ENCODE results near the gene PRRG2. TPM values are rescaled to one million over a fixed set of nuclear protein-coding genes. Genes with fewer than 3 reads are reported as not detected.

The PRRG2 gene
- 0.41 TPM for total RNA-seq

- FAIRE-seq (no peak), DNase-seq (ENCODE audit: low spot score in 2 of 2) (no peak)
These were observed at the start of gene PRRG2 for GRCh38 chr19:49581007-49581508. TSS of gene PRRG2 (plus strand) at chr19:49581316. CDS start at chr19:49583220, 1,904 bp downstream.

- FAIRE-seq (no peak), DNase-seq (ENCODE audit: low spot score in 2 of 2) (peak; percentile 64 to 83)
These were observed 47.3 kb upstream of the PRRG2 start for GRCh38 chr19:49533551-49534488.

GRCh38 chr19:49534632-49535385 lies 46.3 kb upstream of the PRRG2 start:
- FAIRE-seq (no peak), DNase-seq (ENCODE audit: low spot score in 2 of 2) (no peak)

- no peak for FAIRE-seq
- no peak for DNase-seq (ENCODE audit: low spot score in 2 of 2)
These were observed 44.1 kb upstream of the PRRG2 start for GRCh38 chr19:49536921-49537462.

GRCh38 chr19:49538643-49539042 lies 42.5 kb upstream of the PRRG2 start:
- FAIRE-seq = no peak
- DNase-seq (ENCODE audit: low spot score in 2 of 2) = no peak

- FAIRE-seq = no peak
These were observed 41.7 kb upstream of the PRRG2 start for GRCh38 chr19:49539192-49539952.

GRCh38 chr19:49541914-49542313 lies 39.2 kb upstream of the PRRG2 start:
- DNase-seq (ENCODE audit: low spot score in 2 of 2) = no peak
- no peak for FAIRE-seq

More at GRCh38 chr19:49539192-49539952, 41.7 kb upstream of the PRRG2 start:
- no peak for DNase-seq (ENCODE audit: low spot score in 2 of 2)

- no peak for DNase-seq (ENCODE audit: low spot score in 2 of 2)
- no peak for FAIRE-seq
These were observed 38.7 kb upstream of the PRRG2 start for GRCh38 chr19:49542446-49542845.

- no peak for FAIRE-seq
- no peak for DNase-seq (ENCODE audit: low spot score in 2 of 2)
These were observed 38.1 kb upstream of the PRRG2 start for GRCh38 chr19:49543032-49543431.

- no peak for FAIRE-seq
These were observed 37.0 kb upstream of the PRRG2 start for GRCh38 chr19:49544154-49544553.

GRCh38 chr19:49546825-49547565 lies 34.1 kb upstream of the PRRG2 start:
- peak; percentile 82 to 86 for DNase-seq (ENCODE audit: low spot score in 2 of 2)
- peak; percentile 60 for FAIRE-seq

More at GRCh38 chr19:49544154-49544553, 37.0 kb upstream of the PRRG2 start:
- DNase-seq (ENCODE audit: low spot score in 2 of 2) = no peak

GRCh38 chr19:49549045-49549444 lies 32.1 kb upstream of the PRRG2 start:
- FAIRE-seq (no peak), DNase-seq (ENCODE audit: low spot score in 2 of 2) (no peak)

- DNase-seq (ENCODE audit: low spot score in 2 of 2) = no peak
- FAIRE-seq = no peak
These were observed 29.6 kb upstream of the PRRG2 start for GRCh38 chr19:49551531-49551930.

GRCh38 chr19:49552749-49553148 lies 28.4 kb upstream of the PRRG2 start:
- FAIRE-seq = no peak
- no peak for DNase-seq (ENCODE audit: low spot score in 2 of 2)

- FAIRE-seq (no peak), DNase-seq (ENCODE audit: low spot score in 2 of 2) (no peak)
These were observed 27.5 kb upstream of the PRRG2 start for GRCh38 chr19:49553451-49554271.

- DNase-seq (ENCODE audit: low spot score in 2 of 2) = no peak
- FAIRE-seq = no peak
These were observed 26.4 kb upstream of the PRRG2 start for GRCh38 chr19:49554701-49555181.

- DNase-seq (ENCODE audit: low spot score in 2 of 2) = no peak
- FAIRE-seq = no peak
These were observed 25.3 kb upstream of the PRRG2 start for GRCh38 chr19:49555600-49556411.
